HG03135 (cell line): ENCODE measurements around the gene TOM1L2.
A peak's percentile ranks its signal among the peaks of the same experiment; 100 is the strongest.

Experiments
- ATAC-seq: cut with Tn5 transposase; IDR thresholded peaks from one replicate; pipeline ENCODE4 v1.9.1; 2021; ENCODE audit warnings: mild to moderate bottlenecking, moderate library complexity; ENCODE audit not compliant: unreplicated experiment

The TOM1L2 gene

DNA sequence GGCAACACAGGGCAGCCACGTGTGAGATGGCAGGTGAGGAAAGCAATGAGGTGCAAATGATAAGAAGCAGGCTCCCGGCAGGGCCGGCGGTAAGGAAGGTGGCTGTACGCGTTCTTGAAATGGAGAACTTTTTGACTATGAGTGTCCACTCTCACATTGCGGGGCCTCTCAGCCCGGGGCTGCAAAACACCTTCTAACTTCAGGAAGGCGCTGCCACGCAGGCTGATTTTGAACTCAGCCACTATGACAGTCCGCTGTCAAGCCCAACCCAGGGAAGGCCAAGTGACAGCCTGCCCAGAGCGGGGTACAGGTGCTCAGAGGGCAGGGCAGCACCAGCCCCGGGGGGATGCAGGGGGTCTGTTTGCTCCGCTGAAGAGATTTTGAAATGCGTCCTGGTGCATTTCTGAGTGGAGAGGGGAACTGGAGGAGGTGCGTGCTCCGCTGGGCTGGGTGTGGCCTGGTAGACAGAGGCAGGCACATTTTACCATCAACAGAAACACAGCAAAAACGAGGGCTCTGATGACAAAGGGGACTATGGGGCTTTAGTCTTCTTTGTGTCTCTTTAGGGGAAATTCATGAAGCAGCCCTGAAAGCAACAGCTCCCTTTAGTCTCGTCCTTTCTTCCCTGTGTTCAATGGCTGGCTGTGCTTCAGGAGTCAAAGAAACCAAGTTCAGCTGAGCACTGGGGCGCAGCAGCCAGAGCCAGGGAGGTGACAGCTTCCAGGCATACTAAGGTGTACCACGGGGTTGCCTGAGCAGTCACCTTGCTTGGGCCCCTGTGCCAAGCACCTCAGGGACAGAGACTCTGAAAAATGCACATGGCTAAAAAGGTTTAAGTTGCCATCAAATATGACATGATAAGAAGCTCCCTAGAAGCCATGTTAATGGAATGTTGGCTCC lies 120.8 kb downstream of the TOM1L2 start:
- no peak for ATAC-seq

DNA sequence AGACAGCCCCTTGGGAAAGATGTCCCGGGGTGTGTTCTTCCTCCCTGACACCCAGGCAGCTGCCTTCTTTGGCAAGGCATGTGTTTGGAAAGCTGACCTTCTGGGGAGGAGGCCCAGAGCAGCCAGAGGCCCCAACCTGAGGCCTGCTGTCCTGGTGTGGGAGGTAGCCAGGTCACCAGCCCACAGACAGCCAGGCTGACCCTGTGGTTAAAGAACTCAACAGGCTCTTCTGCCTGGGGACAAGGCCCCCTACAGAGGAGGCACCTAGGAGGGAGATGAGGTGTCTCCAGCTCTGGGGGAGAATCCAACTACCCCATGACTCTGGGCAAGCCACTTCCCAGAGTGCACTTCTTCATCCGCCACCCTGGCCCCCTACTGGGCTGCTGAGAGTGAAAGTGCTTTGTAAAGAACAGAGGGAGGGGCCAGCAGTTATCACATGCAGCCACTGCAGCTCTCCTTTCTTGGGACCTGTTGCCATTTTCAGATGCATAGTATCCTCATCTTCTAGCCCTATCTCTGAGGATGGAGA lies 122.3 kb downstream of the TOM1L2 start:
- ATAC-seq = no peak

- ATAC-seq = no peak
These were observed 122.9 kb downstream of the TOM1L2 start for GRCh38 chr17:17849147-17849820.

GRCh38 chr17:17848311-17849082 lies 123.7 kb downstream of the TOM1L2 start:
- ATAC-seq = no peak

DNA sequence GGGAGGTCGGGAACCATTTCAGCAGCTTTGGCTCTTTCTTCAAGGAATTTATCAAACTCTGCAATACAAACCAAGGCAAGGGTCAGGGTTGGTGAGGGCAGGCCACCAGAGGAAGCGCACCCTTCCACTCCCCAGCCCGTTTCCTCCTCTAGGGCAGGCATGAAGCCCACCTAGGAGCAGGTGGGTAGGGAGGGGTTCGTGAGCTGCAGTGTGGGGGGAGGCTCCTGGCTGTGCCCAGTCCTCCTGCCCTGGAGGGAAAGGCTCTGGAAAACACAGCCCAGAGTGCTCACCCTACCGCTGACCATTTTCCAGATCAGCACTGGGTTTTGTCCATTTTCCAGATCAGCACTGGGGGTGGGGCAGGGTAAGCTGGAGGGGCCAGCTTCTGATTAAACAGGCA lies 124.5 kb downstream of the TOM1L2 start:
- ATAC-seq = no peak

DNA sequence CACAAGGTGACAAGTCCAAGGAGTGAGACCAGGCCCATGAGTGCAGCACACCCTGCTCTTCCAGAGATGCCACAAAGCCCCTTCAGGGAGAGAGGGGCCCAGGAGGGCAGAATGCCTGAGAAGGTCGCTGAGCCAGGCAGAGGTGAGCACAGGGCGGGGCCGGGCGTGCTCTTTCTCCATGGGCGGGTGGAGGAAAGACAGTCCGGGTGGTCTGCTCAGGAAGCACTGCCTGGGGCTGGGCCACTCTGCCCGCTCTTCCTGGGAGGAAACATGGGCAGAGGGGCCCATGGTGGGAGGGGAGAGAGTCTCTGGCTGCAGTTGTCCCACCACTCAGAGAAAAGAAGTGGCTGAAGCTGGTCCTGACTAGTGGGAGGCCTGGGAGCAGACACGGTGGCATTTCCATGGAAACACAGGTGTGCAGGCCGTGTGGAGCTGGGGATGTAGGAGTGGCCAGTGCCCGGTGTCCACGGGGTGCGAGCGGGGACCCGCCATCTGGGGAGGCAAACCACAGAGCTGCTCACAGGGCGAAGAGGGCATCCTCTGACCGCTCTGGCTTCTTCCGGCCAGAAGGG lies 125.0 kb downstream of the TOM1L2 start:
- no peak for ATAC-seq

- ATAC-seq = no peak
These were observed 125.6 kb downstream of the TOM1L2 start for GRCh38 chr17:17846645-17847044.

DNA sequence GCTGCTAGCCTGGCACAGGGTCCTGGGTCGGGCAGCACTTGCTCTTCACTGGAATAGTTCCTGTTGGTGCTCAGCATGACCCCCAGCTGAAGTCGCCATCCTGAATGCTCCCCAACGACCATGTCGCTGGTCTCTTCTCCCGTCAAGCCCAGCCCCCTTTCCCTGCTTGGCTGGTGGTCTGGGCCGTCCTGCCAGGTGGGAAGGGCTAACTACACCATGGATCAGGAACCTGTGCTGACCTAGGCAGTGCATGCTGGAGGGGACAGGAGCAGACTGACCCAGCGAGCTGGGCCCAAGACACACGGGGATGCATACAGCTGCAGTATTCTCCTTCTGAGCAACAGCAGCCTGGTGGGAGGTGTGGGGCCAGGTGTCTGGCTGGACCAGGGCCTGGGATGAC lies 126.2 kb downstream of the TOM1L2 start:
- ATAC-seq = no peak

DNA sequence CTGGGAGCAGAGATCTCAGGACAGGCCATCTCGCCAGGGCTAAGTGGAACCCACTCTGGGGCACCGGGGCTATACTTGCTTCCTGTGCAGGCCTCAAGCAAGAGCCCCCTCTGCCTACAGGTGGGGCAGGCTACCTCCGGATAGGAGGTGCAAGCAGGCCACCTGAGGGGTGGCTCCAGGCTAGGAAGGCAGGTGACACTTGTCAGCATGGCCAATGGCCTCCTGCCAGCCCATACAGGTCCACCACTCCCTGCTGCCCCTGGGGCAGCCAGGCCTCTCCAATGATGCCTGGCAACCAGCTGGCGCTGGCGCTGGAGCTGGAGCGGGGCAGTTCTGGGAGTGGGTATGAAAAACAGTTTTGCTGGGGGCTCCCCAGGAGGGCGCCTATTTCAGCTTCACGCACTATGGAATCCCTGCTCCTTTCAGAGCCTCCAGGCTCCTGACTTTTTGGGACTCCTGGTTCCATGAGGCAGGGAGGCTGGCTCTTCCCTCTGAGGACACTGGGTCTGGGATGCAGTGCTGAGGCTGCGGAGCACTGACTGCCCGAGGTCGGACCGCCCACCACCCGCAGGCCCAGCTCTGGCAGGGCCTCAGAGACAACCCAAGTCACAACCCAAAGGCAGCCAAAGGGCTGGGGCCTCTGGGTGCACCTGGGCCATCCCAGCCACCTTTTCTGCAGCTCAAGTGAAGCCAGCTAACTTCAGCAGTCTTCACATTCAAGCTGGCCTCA lies 127.0 kb downstream of the TOM1L2 start:
- ATAC-seq = no peak

DNA sequence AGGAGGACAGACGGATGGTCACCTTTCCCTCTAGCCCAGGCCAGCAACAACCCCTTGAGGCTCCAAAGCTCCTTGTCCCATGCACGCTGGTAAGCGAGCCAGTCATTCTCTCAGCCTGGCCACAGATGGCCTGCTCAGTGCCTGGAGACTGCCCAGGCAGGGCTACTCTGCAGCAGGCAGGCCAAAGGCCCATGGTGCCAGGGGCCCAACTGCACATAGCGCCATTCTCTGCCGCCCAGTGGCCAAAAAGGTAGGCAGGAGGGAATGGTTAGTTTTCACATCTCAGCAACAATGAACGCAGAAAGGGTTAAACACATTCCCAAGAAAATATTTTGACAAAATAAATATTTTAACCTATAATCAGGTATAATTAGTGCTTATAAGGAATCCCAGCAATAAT lies 127.7 kb downstream of the TOM1L2 start:
- no peak for ATAC-seq

GRCh38 chr17:17844079-17844478 lies 128.1 kb downstream of the TOM1L2 start:
- ATAC-seq = no peak

DNA sequence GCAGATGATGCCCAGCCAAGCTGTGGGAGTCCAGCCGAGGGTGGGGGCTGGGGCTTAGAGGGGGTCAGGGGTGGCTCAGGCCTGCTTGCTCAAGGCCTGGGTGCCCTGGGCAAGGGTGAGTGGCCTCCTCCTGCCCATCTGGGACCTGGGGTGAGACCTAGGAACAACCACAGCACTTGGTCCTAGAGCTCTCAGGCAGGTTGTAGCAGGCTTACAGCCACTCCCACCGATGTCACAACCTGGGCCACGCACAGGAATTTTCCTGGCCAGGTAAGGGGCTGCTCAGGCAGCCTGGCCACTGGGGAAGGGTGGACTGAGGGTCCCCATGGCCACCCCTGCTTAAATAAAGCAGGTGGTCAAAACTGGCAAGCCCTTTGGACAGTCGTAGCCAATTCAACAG lies 129.1 kb downstream of the TOM1L2 start:
- ATAC-seq = no peak

- ATAC-seq = no peak
These were observed 129.9 kb downstream of the TOM1L2 start for GRCh38 chr17:17842111-17842876.

DNA sequence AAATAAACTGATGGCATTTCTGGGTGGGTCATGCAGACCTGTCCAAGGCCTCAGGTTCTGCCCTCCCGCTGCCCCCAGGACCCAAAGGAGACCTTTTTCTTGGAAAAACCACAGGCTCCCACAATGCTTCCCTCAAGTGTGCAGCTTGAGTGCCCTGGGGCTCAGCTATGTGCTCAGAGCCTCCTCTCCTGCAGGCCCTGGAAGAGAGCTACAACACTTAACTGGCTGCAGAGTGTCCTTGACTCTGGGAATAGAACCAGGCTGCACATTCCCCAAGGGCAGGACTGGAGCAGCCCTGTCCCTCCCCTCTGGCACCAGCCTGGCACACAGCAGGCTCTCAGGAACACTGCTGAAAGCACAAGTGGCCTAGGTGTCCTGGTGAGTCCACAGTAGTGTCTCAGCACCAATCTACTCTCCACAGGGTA lies 130.6 kb downstream of the TOM1L2 start:
- ATAC-seq = no peak

GRCh38 chr17:17840751-17841591 lies 131.2 kb downstream of the TOM1L2 start:
- ATAC-seq = no peak

DNA sequence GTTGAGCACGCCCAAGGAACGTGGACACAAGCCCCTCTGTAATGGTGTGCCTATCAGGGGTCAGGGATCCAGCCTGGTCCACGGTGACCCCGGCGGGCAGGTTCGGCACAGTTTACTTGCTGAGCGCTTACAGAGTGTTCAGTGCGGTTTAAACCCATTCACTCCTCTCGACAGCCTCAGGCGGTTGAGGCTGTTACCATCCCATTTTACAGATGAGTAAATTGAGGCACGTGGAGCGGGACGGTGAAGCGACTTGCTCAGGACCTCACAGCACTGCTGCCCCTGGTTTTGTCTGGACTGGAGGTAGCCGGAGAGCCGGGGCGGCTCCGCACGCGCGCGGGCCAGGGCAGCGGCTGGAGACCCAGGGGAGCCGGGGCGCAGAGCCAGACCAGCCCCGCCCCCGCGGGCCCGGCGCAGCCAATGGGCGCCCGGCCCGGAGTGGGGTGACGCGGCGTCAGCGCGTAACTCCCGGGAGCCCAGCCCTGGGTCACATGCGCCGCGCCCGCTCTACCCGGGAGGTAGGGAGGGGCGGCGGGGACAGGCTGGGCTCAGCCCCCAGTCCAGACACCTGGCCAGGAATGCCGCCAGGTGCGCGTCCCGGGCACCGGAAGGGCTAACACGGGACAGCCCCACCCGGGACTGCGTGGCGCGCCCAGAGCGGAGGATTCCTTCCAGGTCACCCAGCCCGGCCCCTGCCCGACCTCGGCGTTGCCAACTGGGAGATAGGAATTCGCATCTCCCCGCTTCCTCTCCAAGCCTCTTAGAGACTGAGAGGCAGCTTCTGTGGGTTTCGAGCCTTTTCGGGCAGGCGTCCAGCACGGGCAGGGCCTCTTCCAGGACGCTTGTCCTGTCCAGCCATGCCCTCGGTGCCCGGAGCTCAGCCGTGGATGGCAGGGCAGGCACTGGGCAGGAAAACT lies 132.2 kb downstream of the TOM1L2 start:
- peak; percentile 55 for ATAC-seq
